ENCODE measurements around the gene DHRS4L2.
"Not testable (repeated sequence)": the region's sequence is repeated elsewhere in the genome, so short reads cannot be mapped to it uniquely, and the experiment has no call there.

DNA sequence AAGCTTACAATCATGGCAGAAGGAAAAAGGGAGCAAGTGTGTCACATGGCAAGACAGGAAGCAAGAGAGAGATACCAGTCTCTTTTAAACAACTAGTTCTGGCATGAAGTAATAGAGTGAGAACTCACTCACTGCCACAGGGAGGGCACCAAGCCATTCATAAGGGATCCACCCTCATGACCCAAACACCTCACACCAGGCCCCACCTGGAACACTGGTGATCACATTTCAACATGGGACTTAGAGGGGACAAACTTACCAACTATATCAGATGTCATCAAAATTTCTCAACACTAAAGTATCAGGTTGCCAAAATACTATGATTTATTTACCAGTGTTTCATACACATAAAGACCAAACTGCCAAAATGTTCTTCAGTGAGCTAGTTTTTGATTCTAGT is 27.8 kb upstream of the DHRS4L2 start:
- TF ChIP-seq, protein P1, sequence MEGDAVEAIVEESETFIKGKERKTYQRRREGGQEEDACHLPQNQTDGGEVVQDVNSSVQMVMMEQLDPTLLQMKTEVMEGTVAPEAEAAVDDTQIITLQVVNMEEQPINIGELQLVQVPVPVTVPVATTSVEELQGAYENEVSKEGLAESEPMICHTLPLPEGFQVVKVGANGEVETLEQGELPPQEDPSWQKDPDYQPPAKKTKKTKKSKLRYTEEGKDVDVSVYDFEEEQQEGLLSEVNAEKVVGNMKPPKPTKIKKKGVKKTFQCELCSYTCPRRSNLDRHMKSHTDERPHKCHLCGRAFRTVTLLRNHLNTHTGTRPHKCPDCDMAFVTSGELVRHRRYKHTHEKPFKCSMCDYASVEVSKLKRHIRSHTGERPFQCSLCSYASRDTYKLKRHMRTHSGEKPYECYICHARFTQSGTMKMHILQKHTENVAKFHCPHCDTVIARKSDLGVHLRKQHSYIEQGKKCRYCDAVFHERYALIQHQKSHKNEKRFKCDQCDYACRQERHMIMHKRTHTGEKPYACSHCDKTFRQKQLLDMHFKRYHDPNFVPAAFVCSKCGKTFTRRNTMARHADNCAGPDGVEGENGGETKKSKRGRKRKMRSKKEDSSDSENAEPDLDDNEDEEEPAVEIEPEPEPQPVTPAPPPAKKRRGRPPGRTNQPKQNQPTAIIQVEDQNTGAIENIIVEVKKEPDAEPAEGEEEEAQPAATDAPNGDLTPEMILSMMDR (IDR thresholded peaks at IDR 0.05): not testable (repeated sequence)
- TF ChIP-seq POLR2AphosphoS5 (IDR thresholded peaks at IDR 0.05); POLR2A (IDR thresholded peaks at IDR 0.05); EP300 (IDR thresholded peaks at IDR 0.05; ENCODE audit: low read depth): not testable (repeated sequence)

Measured in transverse colon (tissue), 4 donors.